HG02571 (cell line): ENCODE measurements around the gene ESPN.
"Not testable (repeated sequence)": the region's sequence is repeated elsewhere in the genome, so short reads cannot be mapped to it uniquely, and the experiment has no call there.

Experiments
- ATAC-seq: cut with Tn5 transposase; IDR thresholded peaks from one replicate; pipeline ENCODE4 v1.9.1; 2021; ENCODE audit warnings: mild to moderate bottlenecking, moderate library complexity; ENCODE audit not compliant: unreplicated experiment

ESPN gene

DNA sequence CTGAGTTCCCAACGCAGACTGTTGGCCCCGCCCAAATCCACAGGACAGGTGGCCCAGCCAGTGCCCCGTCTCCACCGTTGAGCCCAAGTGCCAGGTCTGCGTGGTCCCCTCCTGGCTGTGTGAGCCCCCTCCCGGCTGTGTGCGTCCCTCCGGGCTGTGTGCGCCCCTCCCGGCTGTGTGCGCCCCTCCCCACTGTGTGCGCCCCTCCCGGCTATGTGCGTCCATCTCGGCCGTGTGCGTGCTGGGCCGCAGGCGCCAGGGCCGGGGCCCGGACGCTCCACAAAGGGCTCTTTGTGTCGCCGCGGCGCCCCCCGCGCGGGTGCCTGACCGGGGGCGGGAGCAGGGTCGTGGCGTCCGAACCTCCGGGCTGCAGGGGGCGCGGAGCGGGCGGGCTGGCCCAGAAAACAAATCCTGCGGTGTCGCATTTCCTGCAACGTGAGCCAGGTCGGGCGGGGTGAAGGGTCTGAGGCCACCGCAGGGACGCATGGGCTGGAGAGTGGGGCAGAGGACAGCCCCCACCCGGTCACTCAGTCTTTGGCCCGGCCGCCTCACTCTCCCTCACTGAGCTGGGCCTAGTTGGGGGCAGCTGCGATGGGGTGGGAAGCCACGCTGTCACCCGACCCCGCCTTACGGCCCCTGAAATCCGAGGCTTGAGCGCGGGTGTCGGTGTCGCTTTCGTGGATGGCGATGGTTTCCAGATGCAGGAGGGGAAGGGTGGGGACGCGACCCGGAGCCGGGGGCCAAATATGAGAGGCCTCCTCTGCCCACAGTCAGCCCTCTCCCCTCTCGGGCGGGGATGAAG is 22.6 kb downstream of the ESPN start:
- no peak for ATAC-seq

DNA sequence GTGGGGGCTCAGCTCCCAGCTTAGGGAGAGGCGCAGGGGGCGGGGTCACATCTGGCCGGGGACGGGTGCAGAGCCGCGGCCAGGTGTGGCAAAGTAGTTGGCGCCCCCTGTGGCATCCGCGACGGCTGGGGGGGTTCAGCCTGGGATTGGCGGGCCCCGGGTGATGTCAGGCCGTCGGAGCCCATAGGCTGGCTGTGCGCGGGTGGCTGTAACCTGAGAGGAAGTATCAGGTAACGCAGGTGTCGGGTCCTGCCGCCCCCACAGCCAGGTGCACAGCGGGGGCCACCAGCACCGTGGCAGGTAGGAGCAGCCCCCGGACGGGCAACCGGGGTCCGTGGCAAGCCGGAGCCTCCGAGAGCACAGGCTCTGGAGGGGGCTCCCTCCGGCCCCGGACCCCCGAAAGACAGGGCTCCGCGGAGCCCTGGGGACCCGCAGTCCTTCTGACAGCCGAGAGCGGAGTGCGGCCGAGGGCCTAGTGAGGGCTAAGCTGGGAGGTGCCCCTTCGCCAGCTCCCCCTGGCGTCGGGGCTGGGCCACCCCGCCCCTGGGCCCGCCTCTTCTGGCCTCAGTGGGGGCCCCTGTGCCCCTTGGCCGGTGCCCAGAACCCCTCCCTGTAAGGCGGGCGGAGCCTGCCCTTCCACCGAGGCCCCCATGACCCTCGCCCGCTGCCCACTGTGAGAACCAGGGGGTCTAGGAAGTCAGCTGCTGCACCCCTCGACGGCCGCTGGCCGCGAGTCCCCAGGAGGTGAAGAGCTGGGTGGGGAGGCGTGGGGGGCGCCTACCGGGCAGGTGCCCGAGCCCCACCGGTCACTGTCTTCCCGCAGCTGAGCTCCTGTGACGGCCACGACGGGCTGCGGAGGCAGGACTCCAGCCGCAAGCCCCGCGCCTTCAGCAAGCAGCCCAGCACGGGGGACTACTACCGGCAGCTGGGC is 23.5 kb downstream of the ESPN start:
- no peak for ATAC-seq

DNA sequence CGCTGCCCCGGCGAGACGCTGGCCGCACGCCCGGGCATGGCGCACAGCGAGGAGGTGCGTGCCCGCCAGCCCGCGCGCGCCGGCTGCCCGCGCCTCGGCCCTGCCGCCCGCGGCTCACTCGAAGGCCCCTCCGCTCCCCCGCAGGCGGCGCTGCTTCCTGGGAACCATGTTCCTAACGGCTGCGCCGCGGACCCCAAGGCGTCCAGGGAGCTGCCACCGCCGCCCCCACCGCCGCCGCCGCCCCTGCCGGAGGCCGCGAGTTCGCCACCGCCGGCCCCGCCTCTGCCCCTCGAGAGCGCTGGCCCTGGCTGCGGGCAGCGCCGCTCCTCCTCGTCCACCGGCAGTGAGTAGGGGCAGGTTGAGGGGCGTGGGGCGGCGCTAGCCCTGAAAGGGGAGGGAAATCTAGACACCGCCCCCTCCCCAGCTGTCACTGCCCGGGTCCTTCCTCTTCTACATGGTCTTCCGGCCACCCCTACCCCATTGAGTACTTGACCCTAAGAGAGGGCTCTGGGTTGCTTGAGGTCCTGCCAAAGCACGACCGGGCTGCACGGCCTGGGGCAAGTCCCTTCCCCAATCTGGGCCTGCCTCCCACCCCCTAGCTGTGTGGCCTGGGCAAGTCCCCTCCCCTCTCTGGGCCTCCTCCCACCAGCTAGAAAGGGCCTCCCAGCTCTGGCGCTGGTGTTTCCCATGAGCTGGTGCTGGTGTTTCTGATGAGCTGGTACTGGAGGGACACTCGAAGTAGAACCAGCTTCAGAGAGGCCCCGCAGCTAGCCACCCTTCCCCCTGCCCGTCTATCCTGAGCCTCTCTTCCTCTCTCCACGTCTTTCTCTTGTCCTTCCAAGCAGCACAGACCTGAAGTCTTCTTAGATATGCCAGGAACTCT is 24.4 kb downstream of the ESPN start:
- ATAC-seq: no peak

DNA sequence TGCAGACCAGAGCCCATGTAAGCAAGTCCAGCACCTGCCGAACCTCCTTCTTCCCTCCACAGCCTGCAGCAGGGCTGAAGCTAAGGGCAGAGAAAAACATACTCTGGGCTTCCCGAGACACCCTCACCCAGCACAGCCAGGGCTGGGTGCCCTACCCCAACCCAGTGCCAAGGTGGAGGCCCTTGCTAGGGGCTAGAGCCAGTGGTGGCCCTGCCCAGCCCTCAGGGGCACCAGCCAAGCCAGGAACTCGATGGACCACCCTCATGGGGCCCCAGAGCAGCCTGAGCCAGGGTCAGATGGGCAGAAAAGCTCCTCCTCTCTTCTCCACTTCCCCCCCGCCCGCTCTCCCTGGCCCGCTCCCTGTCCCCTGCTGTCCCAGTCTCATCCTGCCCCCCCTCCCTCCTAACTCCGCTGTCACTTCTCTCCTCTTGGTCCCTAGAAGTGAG is 25.5 kb downstream of the ESPN start:
- ATAC-seq: no peak

DNA sequence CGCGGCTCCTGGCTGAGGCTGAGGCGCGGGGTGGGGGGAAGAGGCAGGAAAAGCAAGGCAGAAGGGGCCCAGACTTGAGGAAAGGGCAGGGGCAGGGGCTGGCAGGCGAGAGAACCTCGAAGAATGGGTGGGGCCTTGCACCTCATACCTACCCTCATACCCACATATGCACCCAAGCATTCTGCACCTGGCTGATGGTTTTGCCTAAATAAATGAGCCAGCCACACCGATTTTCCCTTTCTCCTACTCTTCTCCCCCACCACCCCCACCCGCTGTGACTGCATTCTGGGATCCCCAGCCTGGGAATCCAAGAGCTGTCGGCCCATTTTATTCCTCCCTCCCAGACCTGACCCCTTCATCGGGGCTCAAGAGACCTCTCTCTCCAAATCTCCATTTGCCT is 25.9 kb downstream of the ESPN start:
- ATAC-seq: not testable (repeated sequence)

DNA sequence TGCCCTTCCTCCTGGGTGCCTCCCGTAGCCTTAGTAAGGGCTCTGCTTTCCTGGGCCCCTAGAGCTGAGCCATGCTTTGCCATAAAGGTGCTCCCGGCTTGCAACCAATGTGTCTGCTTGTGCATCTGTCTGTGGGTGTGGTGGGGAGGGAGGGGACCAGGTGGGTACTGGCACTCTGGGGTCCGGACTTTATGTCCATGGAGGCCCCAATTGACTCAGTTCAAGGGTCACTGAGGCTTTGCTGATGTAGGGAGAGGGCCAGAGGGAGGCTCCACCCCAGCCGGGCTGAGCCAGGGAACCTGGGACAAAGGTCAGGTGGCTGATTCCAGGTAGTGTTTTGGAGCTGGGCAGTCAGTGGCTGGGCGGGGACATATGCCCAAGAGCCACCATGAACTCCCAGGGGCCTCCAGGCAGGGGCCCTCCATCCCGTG is 26.4 kb downstream of the ESPN start:
- no peak for ATAC-seq

DNA sequence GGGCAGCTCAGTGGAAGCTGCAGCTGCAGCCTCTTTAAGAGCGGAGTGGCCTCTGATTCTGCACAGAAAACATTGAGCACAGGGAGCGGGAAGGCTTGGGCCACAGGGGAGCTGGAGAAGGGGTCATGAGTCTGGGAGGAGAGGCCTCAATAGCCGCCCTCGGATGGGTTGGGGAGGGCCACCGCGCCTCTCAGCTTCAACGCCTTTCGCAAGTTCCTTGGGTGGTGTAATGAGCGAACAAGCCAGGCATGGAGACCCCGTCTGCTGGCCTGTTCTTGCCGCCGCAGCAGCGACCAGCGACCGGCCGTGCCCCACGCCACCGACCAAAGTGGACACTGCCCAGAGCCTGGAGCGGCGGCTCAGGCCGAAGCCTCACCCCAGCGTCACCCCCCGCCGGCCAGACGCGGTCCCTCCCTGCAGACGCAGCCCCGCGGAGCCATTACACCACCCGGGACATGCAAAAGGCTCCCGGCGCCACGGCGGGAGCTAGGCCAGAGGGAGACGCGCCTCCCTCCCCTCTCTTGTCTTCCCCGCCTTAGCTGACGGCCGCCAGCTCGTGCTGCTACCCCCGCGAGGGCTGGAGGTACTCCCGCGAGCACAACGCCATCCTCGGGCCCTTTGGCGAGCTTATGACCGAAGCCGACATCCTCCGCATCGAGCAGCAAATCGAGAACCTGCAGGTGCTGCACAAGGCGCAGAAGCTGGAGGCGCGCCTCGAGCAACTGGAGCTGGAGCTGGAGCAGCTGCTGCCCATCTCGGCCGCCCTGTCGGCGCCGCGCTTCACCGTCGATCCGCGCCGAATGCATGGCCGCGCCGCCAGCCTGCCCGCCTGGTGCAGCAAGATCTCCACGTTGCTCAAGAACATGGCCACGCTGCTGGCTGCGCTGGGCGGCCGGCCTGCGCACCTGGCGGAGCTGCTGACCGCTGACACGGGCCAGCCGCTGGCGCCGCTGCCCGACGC is 29.6 kb downstream of the ESPN start:
- ATAC-seq: not testable (repeated sequence)

DNA sequence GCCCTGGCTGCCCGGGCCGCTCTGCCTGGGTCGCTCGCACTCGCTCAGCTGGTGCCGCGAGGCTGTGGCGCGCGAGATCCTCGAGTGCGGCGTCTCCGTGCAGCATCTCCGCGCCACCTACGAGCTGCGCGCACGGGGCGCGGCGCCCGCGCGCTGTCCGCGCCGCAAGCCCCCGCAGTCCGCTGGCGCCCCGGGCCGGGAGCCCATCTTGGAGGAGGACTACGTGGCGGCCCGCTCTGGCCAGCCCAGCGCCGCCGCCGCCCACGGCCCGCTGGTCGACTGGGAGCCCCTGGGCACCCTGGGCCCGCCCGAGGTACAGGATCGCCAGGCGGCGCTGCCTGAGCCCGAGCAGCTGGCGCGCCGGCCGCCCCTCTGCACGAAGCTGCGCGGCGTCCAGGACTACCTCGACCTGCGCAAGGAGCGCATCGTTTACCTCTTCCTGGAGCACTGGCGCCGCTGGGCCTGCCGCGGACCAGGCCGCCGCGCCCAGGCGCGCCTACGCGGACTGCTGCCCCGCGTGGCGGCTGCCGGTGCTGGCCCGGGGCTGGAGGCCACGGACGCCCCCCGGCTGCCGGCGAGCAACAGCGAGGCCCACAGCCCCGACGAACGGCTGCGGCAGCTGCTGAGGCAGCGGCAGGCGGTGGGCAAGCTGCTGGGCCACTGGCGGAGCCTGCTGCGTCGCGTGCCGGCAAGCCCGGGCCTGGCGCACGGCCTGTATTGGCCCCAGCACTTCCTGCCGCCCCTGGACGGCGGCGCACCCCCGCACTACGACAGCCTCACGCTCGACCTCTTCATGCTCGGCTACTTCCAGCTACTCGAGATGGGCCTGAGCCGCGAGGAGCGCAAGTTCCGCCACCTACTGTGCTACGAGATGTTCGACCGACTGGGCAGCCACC is 30.5 kb downstream of the ESPN start:
- ATAC-seq: no peak

DNA sequence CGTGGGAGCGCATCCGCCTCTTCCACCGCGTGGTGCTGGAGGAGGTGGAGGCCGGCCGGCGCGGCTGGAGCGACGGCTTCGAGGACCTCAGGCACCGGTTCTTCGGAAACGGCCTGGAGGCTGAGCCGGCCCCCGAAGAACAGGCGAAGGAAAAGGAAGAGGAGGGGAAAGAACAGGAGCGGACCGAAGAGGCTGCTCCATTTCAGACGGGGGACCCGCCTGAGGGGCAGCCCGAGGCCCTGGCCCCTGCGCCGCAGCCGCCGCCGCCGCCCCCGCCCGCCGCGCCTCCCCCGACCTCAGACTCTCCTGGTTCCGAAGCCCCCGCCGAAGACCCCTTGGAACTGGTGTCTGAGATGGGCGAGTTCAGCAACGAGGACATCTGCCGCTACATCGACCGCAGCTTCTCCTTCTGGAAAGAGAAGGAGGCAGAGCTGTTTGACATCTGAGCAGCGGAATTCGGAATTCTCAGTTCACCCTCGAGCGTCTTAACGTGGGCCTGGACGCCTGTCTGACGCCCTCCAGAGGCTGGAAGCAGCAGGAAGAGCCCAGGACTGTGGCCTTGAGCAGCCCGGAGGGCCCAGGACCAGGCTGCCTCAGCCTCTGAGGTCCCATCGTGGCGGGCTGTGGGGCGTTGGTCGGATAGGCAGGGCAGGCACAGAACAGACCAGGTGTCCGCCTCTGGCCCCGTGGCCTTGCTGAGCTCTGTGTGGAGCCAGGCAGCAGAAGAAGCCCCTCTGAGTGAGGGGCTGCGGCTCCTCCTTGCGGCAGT is 31.4 kb downstream of the ESPN start:
- not testable (repeated sequence) for ATAC-seq

DNA sequence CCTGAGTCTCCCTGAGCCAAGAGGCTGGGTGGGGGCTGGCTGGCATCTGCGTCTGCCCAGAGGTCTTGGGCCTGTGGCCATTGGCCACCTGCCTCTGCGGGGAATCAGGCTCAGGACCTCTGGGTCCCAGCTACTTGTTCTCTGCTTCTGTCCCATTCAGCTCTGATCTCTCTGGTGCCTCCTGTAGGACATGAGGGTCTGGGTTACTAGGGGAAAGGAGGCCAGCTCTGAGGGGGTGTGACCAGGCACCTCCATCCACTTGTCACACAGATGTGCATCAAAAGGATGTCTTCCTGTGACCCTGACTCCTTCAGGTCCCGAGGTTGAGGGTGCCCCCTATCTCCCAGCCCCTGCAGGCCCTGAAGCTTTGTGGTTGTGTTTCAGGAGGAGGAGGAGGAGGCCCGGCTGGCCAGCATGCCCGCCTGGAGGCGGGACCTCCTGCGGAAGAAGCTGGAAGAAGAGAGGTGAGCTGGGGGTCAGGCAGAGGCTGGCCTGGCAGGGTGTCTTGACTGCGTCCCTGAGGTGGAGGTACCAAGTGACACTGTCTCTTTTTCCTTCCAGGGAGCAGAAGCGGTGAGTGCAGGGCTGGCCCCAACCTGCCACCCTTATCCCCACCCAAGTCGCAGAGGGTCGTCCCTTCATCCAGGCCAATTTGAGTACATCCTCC is 32.4 kb downstream of the ESPN start:
- ATAC-seq: no peak

DNA sequence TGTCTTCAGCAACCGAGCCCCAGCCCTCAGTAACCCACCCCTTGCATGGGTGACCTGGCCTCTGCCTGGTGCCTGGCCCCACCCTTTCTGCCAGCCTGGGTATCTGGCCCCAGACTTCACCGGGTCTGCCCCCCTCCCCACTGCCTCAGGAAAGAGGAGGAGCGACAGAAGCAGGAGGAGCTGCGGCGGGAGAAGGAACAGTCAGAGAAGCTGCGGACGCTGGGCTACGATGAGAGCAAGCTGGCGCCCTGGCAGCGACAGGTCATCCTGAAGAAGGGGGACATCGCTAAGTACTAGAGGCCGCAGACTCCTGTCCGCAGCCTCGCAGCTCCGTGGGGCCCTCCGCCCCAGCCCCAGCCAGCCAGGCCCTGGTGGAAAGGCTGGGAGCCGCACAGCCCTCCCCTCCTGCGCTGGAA is 35.3 kb downstream of the ESPN start:
- no peak for ATAC-seq

DNA sequence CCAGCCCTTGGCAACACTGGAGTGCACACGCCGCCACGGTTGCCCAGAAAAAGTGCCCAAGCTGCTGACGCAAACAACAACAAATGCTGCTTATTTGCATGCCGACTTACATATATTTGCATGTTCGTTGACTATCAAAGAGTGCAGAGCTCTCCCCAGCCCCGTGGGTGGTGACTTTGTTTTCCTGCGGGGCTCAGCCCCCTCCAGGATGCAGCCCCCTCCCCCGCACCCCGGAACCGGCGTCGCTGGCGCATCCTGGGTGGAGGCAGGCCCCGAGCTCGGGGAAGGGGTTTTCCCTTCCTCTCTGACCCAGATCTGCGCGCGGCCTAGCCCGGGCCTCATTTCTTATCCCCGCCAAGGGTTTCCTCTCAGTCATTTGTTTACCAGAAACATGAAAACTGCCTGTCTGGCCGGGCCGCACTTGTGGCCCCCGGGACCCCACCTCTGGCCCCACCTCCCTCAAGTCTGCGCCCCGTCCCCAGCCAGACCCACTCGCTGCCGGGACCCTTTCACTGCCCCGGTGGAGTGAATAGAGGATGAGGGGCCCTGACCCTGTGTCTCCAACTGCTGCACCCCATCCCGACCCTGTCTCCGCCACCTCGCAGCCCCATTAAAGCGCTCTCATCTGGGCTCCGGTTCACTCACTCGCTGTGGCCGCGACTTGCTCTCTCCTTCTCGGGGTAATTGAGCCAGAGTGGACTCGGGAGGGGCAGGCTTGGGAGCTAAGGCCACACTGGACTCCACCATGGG is 35.9 kb downstream of the ESPN start:
- no peak for ATAC-seq

DNA sequence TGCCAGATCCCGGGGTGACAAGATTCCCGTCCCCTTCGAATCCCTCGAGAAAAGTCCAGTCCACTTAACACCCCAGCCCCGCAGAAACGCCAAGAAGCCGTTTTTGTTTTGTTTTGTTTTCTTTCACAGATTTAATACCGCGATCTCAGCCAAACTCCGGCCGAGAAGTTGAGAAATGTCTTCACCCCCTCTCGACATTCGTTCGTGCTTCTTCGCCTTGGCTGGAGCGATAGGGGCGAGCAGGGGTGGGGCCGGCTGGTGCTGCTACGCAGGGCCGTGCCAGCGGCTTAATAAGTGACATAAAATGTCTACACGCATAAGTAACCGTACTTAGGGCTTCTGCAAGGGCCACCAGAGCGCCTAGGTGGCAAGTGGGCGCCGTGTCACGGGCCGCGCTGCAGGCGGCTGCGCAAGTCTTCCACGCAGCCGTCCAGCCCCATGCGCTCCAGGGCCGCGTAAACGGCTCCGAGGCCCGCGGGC is 36.5 kb downstream of the ESPN start:
- ATAC-seq: no peak

DNA sequence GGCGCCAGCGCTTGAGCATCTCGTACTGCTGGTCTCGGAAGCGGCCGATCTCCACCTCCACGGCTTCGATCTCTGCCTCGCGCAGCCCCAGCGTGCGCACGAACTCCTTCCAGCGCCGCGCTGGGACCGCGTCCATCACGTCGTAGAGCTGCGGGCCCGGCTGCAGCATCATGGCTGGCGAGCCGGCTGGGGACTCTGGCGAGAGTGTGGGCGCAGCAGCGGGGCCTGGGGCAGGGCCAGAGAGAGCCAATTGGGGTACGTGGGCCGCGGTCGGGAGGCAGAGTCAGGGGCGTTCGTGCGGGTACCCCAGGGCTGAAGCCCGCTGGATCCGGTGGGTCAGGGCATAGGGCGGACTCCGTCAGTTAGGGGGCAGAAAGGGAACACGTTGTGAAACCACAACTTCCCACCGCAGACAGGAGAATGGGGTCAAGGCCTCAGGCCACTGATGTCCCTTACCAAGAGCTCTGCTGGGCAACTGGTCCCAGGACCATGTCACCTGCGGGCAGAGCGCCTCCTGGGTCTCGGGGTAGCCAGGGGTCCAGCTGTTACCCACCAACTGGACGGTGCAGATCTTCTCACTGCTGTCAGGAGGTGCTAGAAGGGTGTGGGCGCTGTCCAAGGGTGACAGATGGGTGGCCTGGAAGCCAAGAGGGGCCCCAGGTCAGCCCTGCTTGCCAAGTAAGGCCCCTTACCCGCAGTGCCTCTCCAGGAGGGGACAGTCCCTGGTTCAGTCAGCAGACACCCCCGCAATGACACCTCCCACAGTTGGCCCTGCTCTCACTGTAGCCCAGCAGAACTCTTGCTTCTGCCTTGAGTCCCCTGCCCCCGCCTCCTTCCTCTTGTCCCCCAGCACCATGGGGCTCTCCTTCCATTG is 37.2 kb downstream of the ESPN start:
- ATAC-seq: no peak

DNA sequence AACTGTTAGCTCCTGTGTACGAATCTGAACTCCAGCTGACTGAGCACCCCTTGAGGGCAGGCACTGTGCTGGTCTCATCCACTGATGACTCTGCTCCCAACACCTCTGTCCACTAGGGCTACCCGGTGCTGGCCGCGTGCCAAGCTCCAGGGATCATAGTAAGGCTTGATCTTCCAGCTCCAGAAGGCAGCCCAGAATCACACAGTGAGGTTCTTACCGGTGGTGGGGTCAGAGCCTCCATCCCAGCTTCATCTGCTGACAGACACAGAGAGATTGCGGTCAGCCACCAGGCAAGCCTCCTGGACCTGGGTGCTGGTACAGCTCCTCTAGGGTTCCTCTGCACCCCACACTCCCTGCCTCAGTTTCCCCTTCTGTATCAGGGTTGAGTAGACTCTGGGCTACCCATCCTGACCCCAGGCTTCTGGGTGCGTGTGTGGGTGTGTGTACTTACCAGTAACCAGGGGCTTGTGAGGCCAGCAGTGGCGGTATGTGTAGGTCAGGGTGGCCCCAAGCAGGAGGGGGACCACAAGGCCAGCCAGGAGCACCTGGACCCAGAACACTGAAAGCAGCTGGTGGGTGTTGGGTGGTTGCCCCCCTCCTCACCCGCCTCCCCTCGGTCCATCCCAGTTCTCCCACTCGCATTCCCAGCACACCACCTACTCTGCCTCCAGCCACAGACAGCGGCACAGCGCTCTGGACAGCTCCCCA is 38.0 kb downstream of the ESPN start:
- no peak for ATAC-seq
